Muscle of arm (tissue), 12 donors: Measurements from ENCODE around the gene C4BPA. TPM values are rescaled to one million over a fixed set of nuclear protein-coding genes. Genes with fewer than 3 reads are reported as not detected.

Experiments used
- DNase-seq: peaks from one replicate; pipeline ENCODE4 v3.0.0-alpha.2; 2013
- polyA plus RNA-seq, 12 donors: library from polyadenylated mRNA; unstranded; fragments of 120-200 nt; gene quantifications; one replicate each; pipeline ENCODE4 v1.2.1, GENCODE V29; 2013; ENCODE audit not compliant: insufficient read length in 12 of 12

The C4BPA gene
- polyA plus RNA-seq, 12 donors, result 0.25 to 1.4 (median 0.43) TPM; not detected in 2

- no peak for DNase-seq
Measured at GRCh38 chr1:207188901-207189300, 84.9 kb downstream of the C4BPA start.

DNA sequence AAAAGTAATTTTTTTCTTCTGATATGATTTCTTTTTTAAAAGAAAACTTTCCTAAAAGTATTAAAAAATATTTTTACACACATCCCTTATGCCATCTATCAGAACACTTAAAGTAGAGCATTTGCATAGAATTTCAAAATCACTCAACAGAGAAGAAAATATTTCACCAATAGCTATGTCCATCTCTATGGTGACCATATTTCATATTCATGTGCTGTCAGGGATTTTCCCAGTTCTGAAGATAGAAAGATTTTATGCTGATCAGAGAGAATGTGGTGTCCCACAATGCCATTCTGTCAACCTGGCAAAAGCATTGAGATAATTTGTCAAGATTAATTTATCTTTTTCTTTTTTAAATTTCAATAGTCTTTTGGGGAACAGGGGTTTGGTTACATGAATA is 87.0 kb downstream of the C4BPA start:
- no peak for DNase-seq

DNA sequence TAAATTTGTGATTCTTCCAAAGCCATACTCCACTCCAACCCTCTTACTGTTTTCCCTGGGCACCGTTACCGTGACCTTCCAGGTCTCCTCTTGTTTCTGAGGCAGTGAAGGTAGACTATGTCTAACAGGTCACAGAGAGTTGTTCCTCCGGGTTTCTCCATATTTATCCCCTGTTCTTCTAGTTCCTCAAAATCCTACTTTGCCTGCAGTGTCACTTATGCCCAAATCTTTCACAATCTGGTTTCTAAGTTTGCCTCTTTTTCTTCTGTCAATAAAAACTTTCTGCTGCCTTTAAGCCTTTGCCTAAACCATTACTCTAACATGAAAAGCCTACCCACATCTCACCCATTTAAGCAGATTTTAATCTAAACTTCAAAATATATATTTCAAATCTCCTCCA is 87.7 kb downstream of the C4BPA start:
- DNase-seq, result no peak

- DNase-seq, result no peak
Measured at GRCh38 chr1:207194197-207194596, 90.2 kb downstream of the C4BPA start.

Other genes with a start within 250 kb of the C4BPA start
- not detected for gene IL20, start 238.6 kb upstream of the C4BPA start, polyA plus RNA-seq
- gene IL24, start 206.8 kb upstream of the C4BPA start, polyA plus RNA-seq, result under 1 TPM in 6 of 12 donors, not detected in 6; 0.10 to 0.61 (median 0.21) TPM
- 10 to 100 TPM in 1 of 12 donors, 1 to 10 TPM in 5, under 1 TPM in 4, not detected in 2; 0.62 to 12.5 (median 1.1) TPM for gene FCMR, start 182.3 kb upstream of the C4BPA start, polyA plus RNA-seq
- under 1 TPM in 2 of 12 donors, not detected in 10; 0.07 to 0.14 TPM for gene PIGR, start 157.8 kb upstream of the C4BPA start, polyA plus RNA-seq
- gene FCAMR, start 133.8 kb upstream of the C4BPA start, polyA plus RNA-seq, result under 1 TPM in 1 of 12 donors, not detected in 11; 0.09 TPM
- gene C1orf116, start 71.5 kb upstream of the C4BPA start, polyA plus RNA-seq, result 10 to 100 TPM in 1 of 12 donors, 1 to 10 TPM in 3, under 1 TPM in 7, not detected in 1; 0.05 to 18.2 (median 0.18) TPM
- gene YOD1, start 53.0 kb upstream of the C4BPA start, polyA plus RNA-seq, result 1 to 10 TPM in 11 of 12 donors, not detected in 1; 4.4 to 9.3 (median 7.3) TPM
- gene PFKFB2, start 51.0 kb upstream of the C4BPA start, polyA plus RNA-seq, result 10 to 100 TPM in 1 of 12 donors, 1 to 10 TPM in 10, not detected in 1; 3.9 to 12.3 (median 6.3) TPM
- gene C4BPB, start 15.4 kb upstream of the C4BPA start, polyA plus RNA-seq, result under 1 TPM in 9 of 12 donors, not detected in 3; 0.13 to 0.99 (median 0.50) TPM
- gene CD55, start 217.4 kb downstream of the C4BPA start, polyA plus RNA-seq, result 10 to 100 TPM in 11 of 12 donors, not detected in 1; 13.8 to 94.4 (median 22.3) TPM